Panc1 (cell line): Measurements from ENCODE around the gene ECHS1. TPM values are rescaled to one million over a fixed set of nuclear protein-coding genes. Genes with fewer than 3 reads are reported as not detected.

Experiments
- ATAC-seq: fragments of 200-7000 bp; cut with Tn5 transposase; 2 replicates; pipeline ENCODE4 v1.9.1; 2020; ENCODE audit warnings: mild to moderate bottlenecking, moderate library complexity
- BruUV-seq: library from RNA; stranded (reverse); fragments of 400-500 nt; replicated peaks from 2 replicates; lab custom pipeline; 2021; lab: Mats Ljungman, UMichigan
- CTCF ChIA-PET: fragments of 300-600 bp; sonication (Branson Sonifier 250); formaldehyde crosslinking; loops from one replicate; lab custom pipeline; 2022; ENCODE audit warnings: antibody characterized with exemption; lab: Charles Lee
- POLR2A ChIA-PET: fragments of 300-600 bp; sonication (Branson Sonifier 250); formaldehyde crosslinking; loops from one replicate; lab custom pipeline; 2022; ENCODE audit warnings: antibody characterized with exemption; lab: Charles Lee
- DNase-seq: peaks from one replicate; pipeline ENCODE4 v3.0.0-alpha.2; 2010; ENCODE audit warnings: low read depth, low spot score
- H3K27ac ChIP-seq: 2 replicates; pipeline ENCODE4 v1.5.1; 2011; ENCODE audit warnings: mild to moderate bottlenecking, low read length, inconsistent platforms
- H3K27me3 ChIP-seq: fragments of 200-500 bp; sonication (Bioruptor generic); 2 replicates; pipeline ENCODE4 v1.6.0; 2014; ENCODE audit warnings: low read length, inconsistent platforms; ENCODE audit not compliant: control insufficient read depth, insufficient read depth
- H3K36me3 ChIP-seq: fragments of 200-500 bp; sonication (Bioruptor generic); 2 replicates; pipeline ENCODE4 v1.5.1; 2014; ENCODE audit warnings: inconsistent platforms, mild to moderate bottlenecking, low read length, moderate library complexity; ENCODE audit not compliant: control insufficient read depth, insufficient read depth
- H3K4me1 ChIP-seq: 2 replicates; pipeline ENCODE4 v1.5.1; 2011; ENCODE audit warnings: inconsistent platforms, mild to moderate bottlenecking, low read length, moderate library complexity; ENCODE audit not compliant: control insufficient read depth, insufficient read depth
- H3K4me3 ChIP-seq, 2 experiments: 2 replicates each; pipeline ENCODE4 v1.5.1; 2011 to 2012; ENCODE audit warnings: low read depth in 2 of 2, low read length in 2 of 2, mild to moderate bottlenecking in 2 of 2, inconsistent platforms in 1 of 2, moderate library complexity in 1 of 2
- H3K9me3 ChIP-seq: fragments of 200-500 bp; sonication (Bioruptor generic); 2 replicates; pipeline ENCODE4 v1.5.1; 2014; ENCODE audit warnings: low read depth, mild to moderate bottlenecking, inconsistent platforms, low read length, moderate library complexity; ENCODE audit not compliant: control insufficient read depth, insufficient read depth
- POLR2AphosphoS5 ChIP-seq: IDR thresholded peaks from 2 replicates; pipeline ENCODE4 v1.6.1; 2012; ENCODE audit warnings: mild to moderate bottlenecking, low read depth, low read length, moderate library complexity
- REST ChIP-seq, 2 experiments: IDR thresholded peaks; 2 replicates each; pipeline ENCODE4 v1.6.1; 2011 to 2012; ENCODE audit warnings: low read depth in 2 of 2, control low read depth in 1 of 2, low read length in 1 of 2, mild to moderate bottlenecking in 1 of 2, moderate library complexity in 1 of 2; ENCODE audit not compliant: insufficient read depth in 1 of 2
- SIN3A ChIP-seq: IDR thresholded peaks from 2 replicates; pipeline ENCODE4 v1.6.1; 2012; ENCODE audit warnings: low read depth, mild to moderate bottlenecking, low read length, moderate library complexity, borderline replicate concordance; ENCODE audit not compliant: insufficient read depth
- TCF7L2 ChIP-seq: IDR thresholded peaks from 2 replicates; pipeline ENCODE4 v1.6.1; 2011; ENCODE audit warnings: mild to moderate bottlenecking, low read depth, low read length, inconsistent platforms
- in situ Hi-C: cut with HindIII; loops from 2 replicates; pipeline ENCODE4 v1.10.0; 2016; ENCODE audit warnings: low sequenced_read_pairs, low pct_unique_long_range_greater_than_20kb
- intact Hi-C: fragments of 100-400 bp; cut with micrococcal nuclease; formaldehyde crosslinking; loops from one replicate; pipeline ENCODE4 v1.10.0; 2022; ENCODE audit not compliant: unreplicated experiment
- total RNA-seq: library from RNA; stranded (reverse); gene quantifications from one replicate; pipeline ENCODE4 v1.2.1, GENCODE V29; 2021; ENCODE audit not compliant: unreplicated experiment
- TF ChIP-seq, protein P1 (sequence below): fragments of 450-650 bp; IDR thresholded peaks from 2 replicates; pipeline ENCODE4 v1.5.1; 2017; ENCODE audit warnings: mild to moderate bottlenecking

ECHS1 gene
- total RNA-seq, 1 experiment from 2014 or later, result 165 TPM

- H3K4me3 ChIP-seq, result no peak overlapping the region
- H3K27me3 ChIP-seq, result no peaks in the 10 kb centered on the region
- POLR2A ChIA-PET, result no interaction called here
- CTCF ChIA-PET, result interaction anchor here (0.6 kb wide), 1 partner anchor 130 kb away, joined by 3 read pairs; no protein-coding TSS in a partner anchor
- in situ Hi-C loops, result no loop called here
- no TSS peak for BruUV-seq
- H3K9me3 ChIP-seq, result no peaks in the 10 kb centered on the region
- no peak for ATAC-seq
- DNase-seq, result no peak
- TF ChIP-seq POLR2AphosphoS5 (no peak), SIN3A (no peak), TCF7L2 (no peak), REST (IDR thresholded peaks at IDR 0.05; ENCODE audit: insufficient read depth in 1 of 2, low read depth in 2 of 2, low read length in 1 of 2) (no peak)
- TF ChIP-seq, protein P1, sequence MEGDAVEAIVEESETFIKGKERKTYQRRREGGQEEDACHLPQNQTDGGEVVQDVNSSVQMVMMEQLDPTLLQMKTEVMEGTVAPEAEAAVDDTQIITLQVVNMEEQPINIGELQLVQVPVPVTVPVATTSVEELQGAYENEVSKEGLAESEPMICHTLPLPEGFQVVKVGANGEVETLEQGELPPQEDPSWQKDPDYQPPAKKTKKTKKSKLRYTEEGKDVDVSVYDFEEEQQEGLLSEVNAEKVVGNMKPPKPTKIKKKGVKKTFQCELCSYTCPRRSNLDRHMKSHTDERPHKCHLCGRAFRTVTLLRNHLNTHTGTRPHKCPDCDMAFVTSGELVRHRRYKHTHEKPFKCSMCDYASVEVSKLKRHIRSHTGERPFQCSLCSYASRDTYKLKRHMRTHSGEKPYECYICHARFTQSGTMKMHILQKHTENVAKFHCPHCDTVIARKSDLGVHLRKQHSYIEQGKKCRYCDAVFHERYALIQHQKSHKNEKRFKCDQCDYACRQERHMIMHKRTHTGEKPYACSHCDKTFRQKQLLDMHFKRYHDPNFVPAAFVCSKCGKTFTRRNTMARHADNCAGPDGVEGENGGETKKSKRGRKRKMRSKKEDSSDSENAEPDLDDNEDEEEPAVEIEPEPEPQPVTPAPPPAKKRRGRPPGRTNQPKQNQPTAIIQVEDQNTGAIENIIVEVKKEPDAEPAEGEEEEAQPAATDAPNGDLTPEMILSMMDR, result no peak
- H3K27ac ChIP-seq, result no peak overlapping the region
- H3K4me1 ChIP-seq, result no peaks in the 10 kb centered on the region
- intact Hi-C loops, result no loop called here
- peaks cover 14% of the 10 kb centered on the region; the same call in 1 of the 2 replicates for H3K36me3 ChIP-seq
Measured at GRCh38 chr10:133365461-133366129, 7.6 kb downstream of the ECHS1 start.

- Histone ChIP-seq H3K4me3 (no peak overlapping the region), H3K27me3 (no peaks in the 10 kb centered on the region), H3K27ac (no peak overlapping the region), H3K9me3 (no peaks in the 10 kb centered on the region), H3K4me1 (no peaks in the 10 kb centered on the region), H3K36me3 (peaks cover 13% of the 10 kb centered on the region; the same call in 1 of the 2 replicates)
- CTCF ChIA-PET, result no interaction called here
- intact Hi-C loops (no loop called here), in situ Hi-C loops (no loop called here)
- TF ChIP-seq SIN3A (no peak), TCF7L2 (no peak), REST (IDR thresholded peaks at IDR 0.05; ENCODE audit: insufficient read depth in 1 of 2, low read depth in 2 of 2, low read length in 1 of 2) (no peak), POLR2AphosphoS5 (no peak)
- TF ChIP-seq, protein P1, result no peak
- no TSS peak for BruUV-seq
- POLR2A ChIA-PET, result no interaction called here
- no peak for DNase-seq
- no peak for ATAC-seq
Measured at GRCh38 chr10:133364645-133365431, 8.3 kb downstream of the ECHS1 start.
